Neuronal stem cell (in vitro differentiated cells): Measurements from ENCODE around the gene GPR15LG.

Experiments
- DNase-seq: peaks from one replicate; pipeline ENCODE4 v3.0.0-alpha.2; 2013; ENCODE audit warnings: low spot score
- H2AFZ ChIP-seq: one replicate; pipeline ENCODE4 v1.6.1; 2013; ENCODE audit warnings: mild to moderate bottlenecking, low read length, inconsistent platforms
- H2AK5ac ChIP-seq: 2 replicates; pipeline ENCODE4 v1.6.1; 2013; ENCODE audit warnings: low read depth, mild to moderate bottlenecking, inconsistent platforms, low read length, moderate library complexity, mixed read lengths
- H2BK120ac ChIP-seq: 2 replicates; pipeline ENCODE4 v1.6.1; 2013; ENCODE audit warnings: low read depth, mild to moderate bottlenecking, inconsistent platforms, low read length, moderate library complexity, mixed read lengths
- H2BK12ac ChIP-seq: one replicate; pipeline ENCODE4 v1.6.1; 2013; ENCODE audit warnings: low read length, inconsistent platforms
- H2BK15ac ChIP-seq: 2 replicates; pipeline ENCODE4 v1.6.1; 2013; ENCODE audit warnings: mild to moderate bottlenecking, low read length, inconsistent platforms, mixed read lengths
- H2BK5ac ChIP-seq: one replicate; pipeline ENCODE4 v1.6.1; 2013; ENCODE audit warnings: inconsistent platforms, mild to moderate bottlenecking, low read length, moderate library complexity
- H3K14ac ChIP-seq: one replicate; pipeline ENCODE4 v1.6.1; 2013; ENCODE audit warnings: low read length, inconsistent platforms
- H3K18ac ChIP-seq: 2 replicates; pipeline ENCODE4 v1.6.1; 2013; ENCODE audit warnings: low read length, inconsistent platforms
- H3K23ac ChIP-seq: 2 replicates; pipeline ENCODE4 v1.6.1; 2013; ENCODE audit warnings: low read depth, mild to moderate bottlenecking, mixed read lengths, low read length, inconsistent platforms; ENCODE audit not compliant: poor library complexity
- H3K27ac ChIP-seq: replicated peaks from 3 replicates; pipeline ENCODE4 v1.5.1; 2013; ENCODE audit warnings: low read length, inconsistent platforms
- H3K27me3 ChIP-seq, 3 experiments: 2 replicates each; pipeline ENCODE4 v1.6.1; 2013; ENCODE audit warnings: low read length in 3 of 3, mild to moderate bottlenecking in 2 of 3, inconsistent platforms in 1 of 3, low read depth in 1 of 3, mixed read lengths in 1 of 3, moderate library complexity in 1 of 3; ENCODE audit not compliant: control insufficient read depth in 3 of 3, insufficient read depth in 3 of 3
- H3K36me3 ChIP-seq, 2 donors: replicated peaks in 1 of 2; 2 replicates each; pipeline ENCODE4 v1.6.1; 2013; ENCODE audit warnings: low read length in 2 of 2; ENCODE audit not compliant: control insufficient read depth in 2 of 2, insufficient read depth in 2 of 2
- H3K4ac ChIP-seq: 2 replicates; pipeline ENCODE4 v1.6.1; 2013; ENCODE audit warnings: inconsistent platforms, mild to moderate bottlenecking, low read length, moderate library complexity
- H3K4me1 ChIP-seq, 2 donors: 1 replicate in 1 of 2; 2 replicates in 1 of 2; pipeline ENCODE4 v1.6.1; 2013; ENCODE audit warnings: low read length in 2 of 2, low read depth in 1 of 2; ENCODE audit not compliant: control insufficient read depth in 2 of 2, insufficient read depth in 1 of 2
- H3K4me2 ChIP-seq: one replicate; pipeline ENCODE4 v1.6.1; 2013; ENCODE audit warnings: mild to moderate bottlenecking, low read length, inconsistent platforms; ENCODE audit not compliant: insufficient read depth, poor library complexity, severe bottlenecking
- H3K4me3 ChIP-seq, 2 donors: 2 replicates each; pipeline ENCODE4 v1.5.1; 2013; ENCODE audit warnings: low read length in 2 of 2, mild to moderate bottlenecking in 2 of 2, inconsistent platforms in 1 of 2, moderate library complexity in 1 of 2
- H3K79me1 ChIP-seq: one replicate; pipeline ENCODE4 v1.6.1; 2013; ENCODE audit warnings: low read depth, mild to moderate bottlenecking, inconsistent platforms, low read length, moderate library complexity
- H3K9ac ChIP-seq: one replicate; pipeline ENCODE4 v1.6.1; 2013; ENCODE audit warnings: mild to moderate bottlenecking, low read depth, low read length, inconsistent platforms; ENCODE audit not compliant: poor library complexity
- H3K9me3 ChIP-seq, 2 donors: replicated peaks in 1 of 2; 2 replicates each; pipeline versions ENCODE3 to v1.6.1; 2013; ENCODE audit warnings: low read length in 2 of 2, mild to moderate bottlenecking in 2 of 2, inconsistent platforms in 1 of 2, low read depth in 1 of 2, mixed read lengths in 1 of 2, moderate library complexity in 1 of 2; ENCODE audit not compliant: control insufficient read depth in 2 of 2, insufficient read depth in 1 of 2
- H4K8ac ChIP-seq: one replicate; pipeline ENCODE4 v1.6.1; 2013; ENCODE audit warnings: low read depth, mild to moderate bottlenecking, inconsistent platforms, low read length, moderate library complexity
- H4K91ac ChIP-seq: one replicate; pipeline ENCODE4 v1.6.1; 2013; ENCODE audit warnings: low read length, low read depth, mild to moderate bottlenecking, inconsistent platforms; ENCODE audit not compliant: poor library complexity
- WGBS, 2 donors: extraction: QIAGEN DNeasy Blood & Tissue Kit; methylation state at CpG; one replicate each; pipeline ENCODE4 v1.1.7; 2013; ENCODE audit warnings: missing lambda C conversion rate in 2 of 2, mixed read lengths in 1 of 2; ENCODE audit not compliant: insufficient read length in 2 of 2, insufficient replicate concordance in 1 of 2; ENCODE audit errors: extremely low coverage in 2 of 2; 5-methylcytosine and 5-hydroxymethylcytosine counted together

Gene GPR15LG

GRCh38 chr10:84176351-84176750, 2.8 kb downstream of the GPR15LG start:
- Histone ChIP-seq H2BK120ac (no peak overlapping the region), H3K18ac (peak overlapping the region; percentile 66), H2AFZ (no peak overlapping the region), H3K9me3 (peaks cover 0 to 4% of the 10 kb centered on the region in 2 donors), H3K4me2 (no peak overlapping the region), H3K36me3 (no peaks in the 10 kb centered on the region), H3K9ac (no peak overlapping the region), H3K27ac (no peak overlapping the region), H3K14ac (no peak overlapping the region), H2BK5ac (no peak overlapping the region), H3K4me3 (peak overlapping the region in 1 of 2 donors; percentile 44), H2AK5ac (no peak overlapping the region), H2BK15ac (no peak overlapping the region), H3K79me1 (no peaks in the 10 kb centered on the region), H4K91ac (no peak overlapping the region), H2BK12ac (no peak overlapping the region), H3K4me1 (peaks cover 2 to 8% of the 10 kb centered on the region in 2 donors), H3K4ac (no peak overlapping the region), H3K23ac (no peak overlapping the region), H4K8ac (no peak overlapping the region), H3K27me3 (peaks cover 0 to 7% (median 0%) of the 10 kb centered on the region in 3 experiments)
- no CpG with 5 or more reads among the region's 4 CpGs for WGBS, 2 donors
- no peak for DNase-seq

- no peak overlapping the region for H2BK120ac ChIP-seq
- H2BK15ac ChIP-seq: no peak overlapping the region
- H3K4ac ChIP-seq: no peak overlapping the region
- H3K23ac ChIP-seq: no peak overlapping the region
- H3K14ac ChIP-seq: no peak overlapping the region
- peaks cover 2 to 6% of the 10 kb centered on the region in 2 donors for H3K4me1 ChIP-seq
- no peak overlapping the region for H2BK5ac ChIP-seq
- no CpG with 5 or more reads among the region's 4 CpGs for WGBS, 2 donors
- H2BK12ac ChIP-seq: no peak overlapping the region
- no peaks in the 10 kb centered on the region for H3K36me3 ChIP-seq
- H3K27me3 ChIP-seq: peaks cover 0 to 7% (median 0%) of the 10 kb centered on the region in 3 experiments
- H3K4me2 ChIP-seq: no peak overlapping the region
- H3K9me3 ChIP-seq: peaks cover 0 to 4% of the 10 kb centered on the region in 2 donors
- H3K18ac ChIP-seq: peak overlapping the region; percentile 53
- H4K8ac ChIP-seq: no peak overlapping the region
- no peak overlapping the region for H3K9ac ChIP-seq
- H3K79me1 ChIP-seq: no peaks in the 10 kb centered on the region
- peak overlapping the region; percentile 48 for H2AFZ ChIP-seq
- no peak overlapping the region for H4K91ac ChIP-seq
- peak overlapping the region; percentile 30 for H2AK5ac ChIP-seq
- H3K4me3 ChIP-seq: no peak overlapping the region
- no peak for DNase-seq
- no peak overlapping the region for H3K27ac ChIP-seq
Measured at GRCh38 chr10:84176836-84177474, 3.4 kb downstream of the GPR15LG start.

- H3K14ac ChIP-seq: no peak overlapping the region
- no peaks in the 10 kb centered on the region for H3K36me3 ChIP-seq
- H2BK5ac ChIP-seq: no peak overlapping the region
- H4K8ac ChIP-seq: no peak overlapping the region
- H2BK15ac ChIP-seq: no peak overlapping the region
- no peak overlapping the region for H2BK12ac ChIP-seq
- no peak for DNase-seq
- no peak overlapping the region for H2BK120ac ChIP-seq
- H2AFZ ChIP-seq: peak overlapping the region; percentile 48
- H3K4me1 ChIP-seq: peaks cover 2 to 6% of the 10 kb centered on the region in 2 donors
- no CpG with 5 or more reads among the region's 8 CpGs for WGBS, 2 donors
- H3K18ac ChIP-seq: peak overlapping the region; percentile 44
- H2AK5ac ChIP-seq: no peak overlapping the region
- peaks cover 0 to 4% of the 10 kb centered on the region in 2 donors for H3K9me3 ChIP-seq
- H3K27me3 ChIP-seq: peaks cover 0 to 7% (median 0%) of the 10 kb centered on the region in 3 experiments
- no peak overlapping the region for H3K4ac ChIP-seq
- H3K27ac ChIP-seq: no peak overlapping the region
- no peak overlapping the region for H3K4me2 ChIP-seq
- no peak overlapping the region for H3K9ac ChIP-seq
- H3K23ac ChIP-seq: peak overlapping the region; percentile 8
- H3K79me1 ChIP-seq: no peaks in the 10 kb centered on the region
- H4K91ac ChIP-seq: no peak overlapping the region
- H3K4me3 ChIP-seq: no peak overlapping the region
Measured at GRCh38 chr10:84177541-84178141, 4.0 kb downstream of the GPR15LG start.

GRCh38 chr10:84178160-84178609, 4.6 kb downstream of the GPR15LG start:
- Histone ChIP-seq H2BK120ac (no peak overlapping the region), H3K36me3 (no peaks in the 10 kb centered on the region), H2BK5ac (no peak overlapping the region), H3K9me3 (peaks cover 0 to 4% of the 10 kb centered on the region in 2 donors), H3K27me3 (peaks cover 0 to 2% (median 0%) of the 10 kb centered on the region in 3 experiments), H3K23ac (peak overlapping the region; percentile 8), H3K79me1 (no peaks in the 10 kb centered on the region), H3K27ac (no peak overlapping the region), H3K18ac (no peak overlapping the region), H4K91ac (no peak overlapping the region), H3K4me2 (no peak overlapping the region), H3K4me1 (peaks cover 2 to 6% of the 10 kb centered on the region in 2 donors), H2BK12ac (no peak overlapping the region), H3K14ac (no peak overlapping the region), H4K8ac (no peak overlapping the region), H2AFZ (no peak overlapping the region), H3K4me3 (peak overlapping the region in 1 of 2 donors; percentile 59), H3K4ac (no peak overlapping the region), H3K9ac (peak overlapping the region; percentile 22), H2BK15ac (no peak overlapping the region), H2AK5ac (no peak overlapping the region)
- 100% methylated on average over 2 of the region's 3 CpGs for WGBS, 2 donors
- DNase-seq: no peak
